ENCODE results near the gene UGT1A8. TPM values are rescaled to one million over a fixed set of nuclear protein-coding genes. Genes with fewer than 3 reads are reported as not detected.

The UGT1A8 gene
- total RNA-seq, 1 donor from 2014 or later: under 0.01 TPM

DNA sequence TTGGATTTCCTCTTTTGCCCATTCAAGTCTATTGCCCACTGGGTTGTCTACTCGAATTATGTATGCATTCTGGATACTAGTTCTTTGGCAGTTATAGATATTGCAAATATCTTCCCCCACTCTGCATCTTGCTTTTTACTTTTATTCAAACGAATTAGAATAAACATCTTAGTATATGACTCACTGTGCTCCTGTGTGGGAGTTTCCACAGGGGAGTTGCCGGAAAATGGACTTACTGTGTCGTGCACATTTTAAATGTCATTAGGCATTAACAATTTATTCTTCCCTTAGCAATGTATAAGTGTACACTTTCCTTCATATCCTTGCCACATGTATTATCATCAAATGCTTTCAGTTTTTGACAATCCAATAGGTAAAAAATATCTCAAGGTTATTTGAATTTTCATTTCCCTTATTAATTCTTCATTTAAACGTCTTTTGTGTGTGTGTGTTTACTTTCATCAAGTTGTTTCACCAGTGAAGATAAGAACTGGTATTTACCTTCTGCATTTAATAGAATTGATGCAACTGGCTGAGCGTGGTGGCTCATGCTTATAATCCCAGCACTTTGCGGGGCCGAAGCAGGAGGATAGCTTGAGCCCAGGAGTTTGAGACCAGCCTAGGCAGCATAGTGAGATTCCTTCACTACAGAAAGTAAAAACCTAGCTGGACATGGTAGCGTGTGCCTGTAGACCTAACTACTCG is 90.7 kb downstream of the UGT1A8 start:
- Histone ChIP-seq H3K36me3 (ENCODE audit: control insufficient read depth, insufficient read depth, low read length) (peaks cover 5% of the 10 kb centered on the region), H3K27me3 (ENCODE audit: control insufficient read depth, insufficient read depth, low read length) (no peaks in the 10 kb centered on the region), H3K4me3 (ENCODE audit: low read depth, low read length) (no peak overlapping the region)
- FAIRE-seq: no peak
- TF ChIP-seq, protein P1, sequence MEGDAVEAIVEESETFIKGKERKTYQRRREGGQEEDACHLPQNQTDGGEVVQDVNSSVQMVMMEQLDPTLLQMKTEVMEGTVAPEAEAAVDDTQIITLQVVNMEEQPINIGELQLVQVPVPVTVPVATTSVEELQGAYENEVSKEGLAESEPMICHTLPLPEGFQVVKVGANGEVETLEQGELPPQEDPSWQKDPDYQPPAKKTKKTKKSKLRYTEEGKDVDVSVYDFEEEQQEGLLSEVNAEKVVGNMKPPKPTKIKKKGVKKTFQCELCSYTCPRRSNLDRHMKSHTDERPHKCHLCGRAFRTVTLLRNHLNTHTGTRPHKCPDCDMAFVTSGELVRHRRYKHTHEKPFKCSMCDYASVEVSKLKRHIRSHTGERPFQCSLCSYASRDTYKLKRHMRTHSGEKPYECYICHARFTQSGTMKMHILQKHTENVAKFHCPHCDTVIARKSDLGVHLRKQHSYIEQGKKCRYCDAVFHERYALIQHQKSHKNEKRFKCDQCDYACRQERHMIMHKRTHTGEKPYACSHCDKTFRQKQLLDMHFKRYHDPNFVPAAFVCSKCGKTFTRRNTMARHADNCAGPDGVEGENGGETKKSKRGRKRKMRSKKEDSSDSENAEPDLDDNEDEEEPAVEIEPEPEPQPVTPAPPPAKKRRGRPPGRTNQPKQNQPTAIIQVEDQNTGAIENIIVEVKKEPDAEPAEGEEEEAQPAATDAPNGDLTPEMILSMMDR (IDR thresholded peaks at IDR 0.05; ENCODE audit: insufficient read depth, low read length, severe bottlenecking): no peak
- DNase-seq (ENCODE audit: low read depth): peak; percentile 73

DNA sequence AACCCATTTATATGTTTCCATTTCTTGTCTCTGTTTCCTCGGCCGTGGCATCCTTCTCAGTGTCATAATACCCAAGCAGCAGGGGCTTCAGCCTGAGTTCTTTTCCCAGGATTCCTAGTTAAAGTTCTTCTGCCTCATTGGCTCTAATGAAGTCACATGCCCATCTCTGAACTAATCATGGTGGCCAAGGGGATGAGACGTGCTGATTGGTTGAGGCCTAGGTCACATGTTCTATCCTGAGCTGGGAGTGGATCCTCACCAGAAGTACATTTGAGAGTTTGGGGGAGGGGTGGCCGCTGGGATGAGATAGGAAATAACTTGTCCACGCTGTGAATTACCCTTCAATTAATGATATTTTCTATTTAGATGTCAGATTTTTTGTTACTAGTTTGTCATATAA is 91.5 kb downstream of the UGT1A8 start:
- TF ChIP-seq, protein P1 (IDR thresholded peaks at IDR 0.05; ENCODE audit: insufficient read depth, low read length, severe bottlenecking): no peak
- Histone ChIP-seq H3K36me3 (ENCODE audit: control insufficient read depth, insufficient read depth, low read length) (peaks cover 5% of the 10 kb centered on the region), H3K4me3 (ENCODE audit: low read depth, low read length) (no peak overlapping the region), H3K27me3 (ENCODE audit: control insufficient read depth, insufficient read depth, low read length) (no peaks in the 10 kb centered on the region)
- no peak for DNase-seq (ENCODE audit: low read depth)
- no peak for FAIRE-seq

- H3K36me3 ChIP-seq (ENCODE audit: control insufficient read depth, insufficient read depth, low read length): peaks cover 6% of the 10 kb centered on the region
- no peaks in the 10 kb centered on the region for H3K27me3 ChIP-seq (ENCODE audit: control insufficient read depth, insufficient read depth, low read length)
- H3K4me3 ChIP-seq (ENCODE audit: low read depth, low read length): no peak overlapping the region
- peak; percentile 60 for DNase-seq (ENCODE audit: low read depth)
- TF ChIP-seq, protein P1 (IDR thresholded peaks at IDR 0.05; ENCODE audit: insufficient read depth, low read length, severe bottlenecking): peak; percentile 88
- peak; percentile 88 for FAIRE-seq
Measured at GRCh38 chr2:233711312-233712008, 94.0 kb downstream of the UGT1A8 start.

DNA sequence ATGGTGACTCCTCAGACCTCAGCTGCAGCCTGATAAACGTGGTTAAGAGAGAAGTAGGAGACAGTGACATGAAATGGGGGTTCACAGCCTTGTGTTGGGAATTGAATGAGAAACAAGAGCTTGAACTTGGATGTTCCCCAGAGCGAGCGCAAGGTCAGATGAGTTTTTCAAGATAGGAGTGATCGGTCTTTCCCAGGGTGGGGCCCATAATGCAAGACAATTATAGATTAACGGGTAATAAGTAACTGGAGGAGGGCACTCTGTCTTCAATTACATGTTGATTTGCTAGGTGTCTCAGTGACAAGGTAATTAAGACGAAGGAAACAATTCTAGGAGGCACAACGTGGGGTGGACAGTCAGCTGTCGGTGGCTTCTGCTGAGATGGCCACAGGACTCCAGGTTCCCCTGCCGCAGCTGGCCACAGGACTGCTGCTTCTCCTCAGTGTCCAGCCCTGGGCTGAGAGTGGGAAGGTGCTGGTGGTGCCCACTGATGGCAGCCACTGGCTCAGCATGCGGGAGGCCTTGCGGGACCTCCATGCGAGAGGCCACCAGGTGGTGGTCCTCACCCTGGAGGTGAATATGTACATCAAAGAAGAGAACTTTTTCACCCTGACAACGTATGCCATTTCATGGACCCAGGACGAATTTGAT is 95.3 kb downstream of the UGT1A8 start, which contains the start of gene UGT1A5:
TSS of gene UGT1A5 (plus strand) at position 297 of the 651 bp plus-strand sequence. CDS start at position 382, 85 bp downstream.
- DNase-seq (ENCODE audit: low read depth) (no peak), FAIRE-seq (no peak)
- Histone ChIP-seq H3K4me3 (ENCODE audit: low read depth, low read length) (no peak within 1 kb of the TSS), H3K36me3 (ENCODE audit: control insufficient read depth, insufficient read depth, low read length) (peaks cover 8% of the 10 kb centered on the region), H3K27me3 (ENCODE audit: control insufficient read depth, insufficient read depth, low read length) (no peaks in the 10 kb centered on the region)
- TF ChIP-seq, protein P1 (IDR thresholded peaks at IDR 0.05; ENCODE audit: insufficient read depth, low read length, severe bottlenecking): no peak

GRCh38 chr2:233713262-233713615 is 95.8 kb downstream of the UGT1A8 start:
- H3K36me3 ChIP-seq (ENCODE audit: control insufficient read depth, insufficient read depth, low read length): peaks cover 9% of the 10 kb centered on the region
- H3K27me3 ChIP-seq (ENCODE audit: control insufficient read depth, insufficient read depth, low read length): no peaks in the 10 kb centered on the region
- DNase-seq (ENCODE audit: low read depth) (no peak), FAIRE-seq (no peak)
- H3K4me3 ChIP-seq (ENCODE audit: low read depth, low read length): no peak overlapping the region
- TF ChIP-seq, protein P1 (IDR thresholded peaks at IDR 0.05; ENCODE audit: insufficient read depth, low read length, severe bottlenecking): no peak
